DOHH2 (cell line): ENCODE measurements around the gene SLC9A5.

Experiments used
- EZH2phosphoT487 ChIP-seq: fragments of 200-600 bp; sonication (generic); IDR thresholded peaks from 2 replicates; pipeline ENCODE4 v1.6.1; 2017; ENCODE audit warnings: borderline replicate concordance, mild to moderate bottlenecking, antibody characterized with exemption, low read length, moderate library complexity, mixed read lengths
- TF ChIP-seq, protein P1 (sequence below): fragments of 200-600 bp; sonication (generic); IDR thresholded peaks from one replicate; pipeline ENCODE4 v1.5.1; 2014; ENCODE audit warnings: antibody characterized with exemption, mild to moderate bottlenecking, low read depth, low read length; ENCODE audit not compliant: poor library complexity, severe bottlenecking

DNA sequence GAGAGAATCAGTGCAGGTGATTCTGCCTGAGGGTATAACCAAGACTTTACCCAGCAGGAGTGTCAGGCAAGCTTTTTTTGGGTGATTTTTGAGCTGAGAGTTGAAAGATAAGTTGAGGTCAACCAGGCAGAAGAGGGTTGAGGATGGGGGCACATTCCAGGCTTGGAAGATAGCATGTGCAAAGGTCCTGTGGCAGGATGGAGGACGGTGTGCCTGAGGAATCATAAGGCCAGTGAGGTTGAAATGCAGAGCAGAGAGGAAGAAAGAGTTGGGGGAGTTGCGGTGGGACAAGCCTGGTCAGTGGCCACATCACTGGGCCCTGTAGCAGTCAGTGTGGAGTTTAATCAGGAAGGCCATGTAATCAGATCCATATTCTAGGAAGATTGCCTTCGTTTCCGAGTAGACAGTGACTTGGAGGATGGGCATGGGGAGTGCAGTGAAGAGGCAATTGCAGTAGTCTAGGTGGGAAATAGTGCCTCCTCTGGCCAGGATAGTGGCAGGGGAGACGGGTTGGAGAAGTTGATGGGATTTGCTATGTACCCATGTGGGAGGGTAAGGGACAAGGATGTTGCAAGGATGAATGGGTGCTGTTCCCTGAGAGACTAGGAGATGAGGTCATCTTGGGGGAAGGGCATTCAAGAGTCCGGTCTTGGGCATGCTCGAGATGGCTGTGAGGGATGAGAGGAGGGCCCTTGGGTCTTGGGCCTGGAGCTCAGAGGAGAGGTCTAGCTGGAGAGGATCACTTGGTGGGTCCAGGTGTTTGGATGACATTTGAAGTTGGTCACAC, 34.5 kb downstream of the SLC9A5 start:
- TF ChIP-seq, protein P1, sequence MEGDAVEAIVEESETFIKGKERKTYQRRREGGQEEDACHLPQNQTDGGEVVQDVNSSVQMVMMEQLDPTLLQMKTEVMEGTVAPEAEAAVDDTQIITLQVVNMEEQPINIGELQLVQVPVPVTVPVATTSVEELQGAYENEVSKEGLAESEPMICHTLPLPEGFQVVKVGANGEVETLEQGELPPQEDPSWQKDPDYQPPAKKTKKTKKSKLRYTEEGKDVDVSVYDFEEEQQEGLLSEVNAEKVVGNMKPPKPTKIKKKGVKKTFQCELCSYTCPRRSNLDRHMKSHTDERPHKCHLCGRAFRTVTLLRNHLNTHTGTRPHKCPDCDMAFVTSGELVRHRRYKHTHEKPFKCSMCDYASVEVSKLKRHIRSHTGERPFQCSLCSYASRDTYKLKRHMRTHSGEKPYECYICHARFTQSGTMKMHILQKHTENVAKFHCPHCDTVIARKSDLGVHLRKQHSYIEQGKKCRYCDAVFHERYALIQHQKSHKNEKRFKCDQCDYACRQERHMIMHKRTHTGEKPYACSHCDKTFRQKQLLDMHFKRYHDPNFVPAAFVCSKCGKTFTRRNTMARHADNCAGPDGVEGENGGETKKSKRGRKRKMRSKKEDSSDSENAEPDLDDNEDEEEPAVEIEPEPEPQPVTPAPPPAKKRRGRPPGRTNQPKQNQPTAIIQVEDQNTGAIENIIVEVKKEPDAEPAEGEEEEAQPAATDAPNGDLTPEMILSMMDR = no peak
- no peak for TF ChIP-seq EZH2phosphoT487
